ENCODE measurements around the gene RPS8. TPM values are rescaled to one million over a fixed set of nuclear protein-coding genes. Genes with fewer than 3 reads are reported as not detected.

Gene RPS8
- total RNA-seq, 1 experiment from 2014 or later, result 1,087 TPM

- intact Hi-C loops (cut with micrococcal nuclease; ENCODE audit: unreplicated experiment), result no loop called here
- H3K27me3 ChIP-seq (ENCODE audit: control insufficient read depth, insufficient read depth, low read length), result no peaks in the 10 kb centered on the region
- ChIA-PET POLR2A (no interaction called here), CTCF (no interaction called here)
- ATAC-seq (no peak), DNase-seq (ENCODE audit: low read depth, low spot score) (no peak)
- in situ Hi-C loops (cut with HindIII; ENCODE audit: low pct_unique_long_range_greater_than_20kb, low sequenced_read_pairs), result no loop called here
- no peak overlapping the region for H3K4me3 ChIP-seq (ENCODE audit: low read depth in 2 of 2, low read length in 2 of 2)
- no TSS peak for BruUV-seq (replicated peaks)
- TF ChIP-seq, protein P1, sequence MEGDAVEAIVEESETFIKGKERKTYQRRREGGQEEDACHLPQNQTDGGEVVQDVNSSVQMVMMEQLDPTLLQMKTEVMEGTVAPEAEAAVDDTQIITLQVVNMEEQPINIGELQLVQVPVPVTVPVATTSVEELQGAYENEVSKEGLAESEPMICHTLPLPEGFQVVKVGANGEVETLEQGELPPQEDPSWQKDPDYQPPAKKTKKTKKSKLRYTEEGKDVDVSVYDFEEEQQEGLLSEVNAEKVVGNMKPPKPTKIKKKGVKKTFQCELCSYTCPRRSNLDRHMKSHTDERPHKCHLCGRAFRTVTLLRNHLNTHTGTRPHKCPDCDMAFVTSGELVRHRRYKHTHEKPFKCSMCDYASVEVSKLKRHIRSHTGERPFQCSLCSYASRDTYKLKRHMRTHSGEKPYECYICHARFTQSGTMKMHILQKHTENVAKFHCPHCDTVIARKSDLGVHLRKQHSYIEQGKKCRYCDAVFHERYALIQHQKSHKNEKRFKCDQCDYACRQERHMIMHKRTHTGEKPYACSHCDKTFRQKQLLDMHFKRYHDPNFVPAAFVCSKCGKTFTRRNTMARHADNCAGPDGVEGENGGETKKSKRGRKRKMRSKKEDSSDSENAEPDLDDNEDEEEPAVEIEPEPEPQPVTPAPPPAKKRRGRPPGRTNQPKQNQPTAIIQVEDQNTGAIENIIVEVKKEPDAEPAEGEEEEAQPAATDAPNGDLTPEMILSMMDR (IDR thresholded peaks at IDR 0.05), result no peak
- TF ChIP-seq SIN3A (IDR thresholded peaks at IDR 0.05; ENCODE audit: borderline replicate concordance, insufficient read depth, low read depth, low read length), result no peak
- TF ChIP-seq TCF7L2 (IDR thresholded peaks at IDR 0.05; ENCODE audit: low read depth, low read length), result no peak
- TF ChIP-seq, protein P2, sequence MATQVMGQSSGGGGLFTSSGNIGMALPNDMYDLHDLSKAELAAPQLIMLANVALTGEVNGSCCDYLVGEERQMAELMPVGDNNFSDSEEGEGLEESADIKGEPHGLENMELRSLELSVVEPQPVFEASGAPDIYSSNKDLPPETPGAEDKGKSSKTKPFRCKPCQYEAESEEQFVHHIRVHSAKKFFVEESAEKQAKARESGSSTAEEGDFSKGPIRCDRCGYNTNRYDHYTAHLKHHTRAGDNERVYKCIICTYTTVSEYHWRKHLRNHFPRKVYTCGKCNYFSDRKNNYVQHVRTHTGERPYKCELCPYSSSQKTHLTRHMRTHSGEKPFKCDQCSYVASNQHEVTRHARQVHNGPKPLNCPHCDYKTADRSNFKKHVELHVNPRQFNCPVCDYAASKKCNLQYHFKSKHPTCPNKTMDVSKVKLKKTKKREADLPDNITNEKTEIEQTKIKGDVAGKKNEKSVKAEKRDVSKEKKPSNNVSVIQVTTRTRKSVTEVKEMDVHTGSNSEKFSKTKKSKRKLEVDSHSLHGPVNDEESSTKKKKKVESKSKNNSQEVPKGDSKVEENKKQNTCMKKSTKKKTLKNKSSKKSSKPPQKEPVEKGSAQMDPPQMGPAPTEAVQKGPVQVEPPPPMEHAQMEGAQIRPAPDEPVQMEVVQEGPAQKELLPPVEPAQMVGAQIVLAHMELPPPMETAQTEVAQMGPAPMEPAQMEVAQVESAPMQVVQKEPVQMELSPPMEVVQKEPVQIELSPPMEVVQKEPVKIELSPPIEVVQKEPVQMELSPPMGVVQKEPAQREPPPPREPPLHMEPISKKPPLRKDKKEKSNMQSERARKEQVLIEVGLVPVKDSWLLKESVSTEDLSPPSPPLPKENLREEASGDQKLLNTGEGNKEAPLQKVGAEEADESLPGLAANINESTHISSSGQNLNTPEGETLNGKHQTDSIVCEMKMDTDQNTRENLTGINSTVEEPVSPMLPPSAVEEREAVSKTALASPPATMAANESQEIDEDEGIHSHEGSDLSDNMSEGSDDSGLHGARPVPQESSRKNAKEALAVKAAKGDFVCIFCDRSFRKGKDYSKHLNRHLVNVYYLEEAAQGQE (IDR thresholded peaks at IDR 0.05; ENCODE audit: insufficient read depth in 1 of 2, low read depth in 2 of 2, low read length in 1 of 2), result no peak
- no peak for TF ChIP-seq POLR2AphosphoS5 (IDR thresholded peaks at IDR 0.05; ENCODE audit: low read depth, low read length)
- H3K9me3 ChIP-seq (ENCODE audit: control insufficient read depth, insufficient read depth, low read depth, low read length), result no peaks in the 10 kb centered on the region
- H3K36me3 ChIP-seq (ENCODE audit: control insufficient read depth, insufficient read depth, low read length), result no peaks in the 10 kb centered on the region
- no peaks in the 10 kb centered on the region; the same call in 1 of the 2 replicates for H3K4me1 ChIP-seq (ENCODE audit: control insufficient read depth, insufficient read depth, low read length)
- no peak overlapping the region for H3K27ac ChIP-seq (ENCODE audit: low read length)
Observed at GRCh38 chr1:44785029-44785380, 9.7 kb downstream of the RPS8 start.

DNA sequence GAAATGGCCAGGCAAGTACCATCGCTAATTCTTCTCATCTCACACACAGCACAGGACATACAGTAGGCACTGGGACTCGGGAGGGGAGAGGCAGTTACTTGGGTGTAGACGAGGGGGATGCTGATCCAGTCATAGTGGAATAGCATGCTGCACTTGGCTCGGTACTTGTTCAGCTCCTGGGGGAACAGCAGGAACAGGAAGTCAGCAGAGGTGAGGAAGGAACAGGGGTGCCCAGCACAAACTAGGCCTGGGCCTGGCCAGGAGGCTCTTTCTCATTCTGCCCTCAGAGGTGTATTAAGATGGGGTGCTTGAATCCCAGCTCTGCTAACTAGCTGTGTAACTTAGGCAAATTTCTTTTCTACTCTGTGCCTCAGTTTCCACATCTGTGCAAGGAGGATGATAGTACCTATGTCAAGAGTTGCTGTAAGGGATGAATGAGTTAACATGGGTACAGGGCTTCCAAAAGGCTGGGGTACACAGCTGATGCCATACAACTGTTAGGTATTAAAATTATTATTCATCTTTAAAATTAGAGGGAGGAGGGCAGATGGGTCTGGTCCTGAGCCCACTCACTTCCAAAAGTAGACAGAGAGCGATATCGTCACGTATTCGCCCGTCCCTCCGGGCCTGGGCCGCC is 10.3 kb downstream of the RPS8 start:
- in situ Hi-C loops (cut with HindIII; ENCODE audit: low pct_unique_long_range_greater_than_20kb, low sequenced_read_pairs) (no loop called here), intact Hi-C loops (cut with micrococcal nuclease; ENCODE audit: unreplicated experiment) (no loop called here)
- Histone ChIP-seq H3K36me3 (ENCODE audit: control insufficient read depth, insufficient read depth, low read length) (no peaks in the 10 kb centered on the region), H3K4me1 (ENCODE audit: control insufficient read depth, insufficient read depth, low read length) (no peaks in the 10 kb centered on the region; the same call in 1 of the 2 replicates), H3K27ac (ENCODE audit: low read length) (no peak overlapping the region), H3K9me3 (ENCODE audit: control insufficient read depth, insufficient read depth, low read depth, low read length) (no peaks in the 10 kb centered on the region), H3K4me3 (ENCODE audit: low read depth in 2 of 2, low read length in 2 of 2) (no peak overlapping the region), H3K27me3 (ENCODE audit: control insufficient read depth, insufficient read depth, low read length) (no peaks in the 10 kb centered on the region)
- ChIA-PET CTCF (no interaction called here), POLR2A (no interaction called here)
- DNase-seq (ENCODE audit: low read depth, low spot score), result no peak
- TF ChIP-seq POLR2AphosphoS5 (IDR thresholded peaks at IDR 0.05; ENCODE audit: low read depth, low read length) (no peak), TCF7L2 (IDR thresholded peaks at IDR 0.05; ENCODE audit: low read depth, low read length) (no peak), SIN3A (IDR thresholded peaks at IDR 0.05; ENCODE audit: borderline replicate concordance, insufficient read depth, low read depth, low read length) (no peak)
- TF ChIP-seq, protein P2 (IDR thresholded peaks at IDR 0.05; ENCODE audit: insufficient read depth in 1 of 2, low read depth in 2 of 2, low read length in 1 of 2), result no peak
- TF ChIP-seq, protein P1 (IDR thresholded peaks at IDR 0.05), result no peak
- no TSS peak for BruUV-seq (replicated peaks)
- ATAC-seq, result no peak

Data from Panc1 (cell line).